HepG2 (cell line): Measurements from ENCODE around the gene RHOT2. TPM values are rescaled to one million over a fixed set of nuclear protein-coding genes. Genes with fewer than 3 reads are reported as not detected.

Experiments used
- AGO2 ChIP-seq: fragments of 200-400 bp; formaldehyde crosslinking; optimal IDR thresholded peaks from 2 replicates; pipeline ENCODE3; 2017; ENCODE audit warnings: mild to moderate bottlenecking, low read depth, low read length, moderate library complexity
- CENPT ChIP-seq: sonication (generic); formaldehyde crosslinking; IDR thresholded peaks from 2 replicates; pipeline ENCODE4 v1.8.0; 2022; ENCODE audit warnings: low read depth, mild to moderate bottlenecking, moderate library complexity, missing genetic modification reagents
- CHD4 ChIP-seq: fragments of 200-600 bp; sonication (generic); IDR thresholded peaks from 2 replicates; pipeline ENCODE4 v1.7.0; 2017; ENCODE audit warnings: mild to moderate bottlenecking, low read length, borderline replicate concordance
- FOXC1 ChIP-seq: sonication (generic); formaldehyde crosslinking; IDR thresholded peaks from 2 replicates; pipeline ENCODE4 v1.8.0; 2022; ENCODE audit warnings: mild to moderate bottlenecking, missing genetic modification reagents, borderline replicate concordance
- GABPA ChIP-seq, 2 experiments: IDR thresholded peaks; 2 replicates each; pipeline ENCODE4 v1.6.1; 2011 to 2016; ENCODE audit warnings: low read depth in 2 of 2, low read length in 1 of 2, missing biosample characterization in 1 of 2, missing genetic modification characterization in 1 of 2
- GLI4 ChIP-seq: sonication (generic); formaldehyde crosslinking; IDR thresholded peaks from 2 replicates; pipeline ENCODE4 v1.5.1; 2020; ENCODE audit warnings: missing genetic modification reagents, mild to moderate bottlenecking, moderate library complexity, borderline replicate concordance
- LBX2 ChIP-seq: sonication (generic); formaldehyde crosslinking; IDR thresholded peaks from 2 replicates; pipeline ENCODE4 v1.5.0; 2020; ENCODE audit warnings: missing genetic modification reagents, mild to moderate bottlenecking, borderline replicate concordance
- PAWR ChIP-seq: sonication (generic); formaldehyde crosslinking; IDR thresholded peaks from 2 replicates; pipeline ENCODE4 v1.4.0; 2020; ENCODE audit warnings: missing genetic modification reagents, mild to moderate bottlenecking, borderline replicate concordance
- YEATS4 ChIP-seq: sonication (generic); formaldehyde crosslinking; IDR thresholded peaks from 2 replicates; pipeline ENCODE4 v1.4.0; 2020; ENCODE audit warnings: missing genetic modification reagents, borderline replicate concordance
- ZBTB44 ChIP-seq: sonication (generic); formaldehyde crosslinking; IDR thresholded peaks from 2 replicates; pipeline ENCODE4 v1.4.0; 2020; ENCODE audit warnings: missing genetic modification reagents
- ZFY ChIP-seq: sonication (generic); formaldehyde crosslinking; IDR thresholded peaks from 2 replicates; pipeline ENCODE4 v1.4.0; 2020; ENCODE audit warnings: missing genetic modification reagents
- ZFYVE20 ChIP-seq: sonication (generic); formaldehyde crosslinking; IDR thresholded peaks from 2 replicates; pipeline ENCODE4 v1.8.0; 2023; ENCODE audit warnings: low read depth, mild to moderate bottlenecking, moderate library complexity, missing genetic modification reagents, borderline replicate concordance
- ZMAT3 ChIP-seq: sonication (generic); formaldehyde crosslinking; conservative IDR thresholded peaks from 2 replicates; pipeline ENCODE4 v1.7.0; 2021; ENCODE audit warnings: missing genetic modification reagents
- ZNF274 ChIP-seq: sonication (generic); formaldehyde crosslinking; IDR thresholded peaks from 2 replicates; pipeline ENCODE4 v1.5.1; 2020; ENCODE audit warnings: mild to moderate bottlenecking, missing genetic modification reagents
- ZNF326 ChIP-seq: sonication (generic); formaldehyde crosslinking; IDR thresholded peaks from 2 replicates; pipeline ENCODE4 v1.4.0; 2020; ENCODE audit warnings: missing genetic modification reagents, borderline replicate concordance
- ZNF441 ChIP-seq: sonication (generic); formaldehyde crosslinking; IDR thresholded peaks from 2 replicates; pipeline ENCODE4 v1.7.0; 2021; ENCODE audit warnings: missing genetic modification reagents, borderline replicate concordance
- ZSCAN31 ChIP-seq: sonication (generic); formaldehyde crosslinking; IDR thresholded peaks from 2 replicates; pipeline ENCODE4 v1.5.0; 2020; ENCODE audit warnings: low read depth, mild to moderate bottlenecking, missing genetic modification reagents
- polyA plus RNA-seq, 8 experiments: library from polyadenylated mRNA; depleted of rRNA in 3 of 8; stranded (reverse) in 7 of 8; unstranded in 1 of 8; fragments of >200 nt; fragmentation: Illumina TruSeq in 4 of 8; extraction: Trizol in 4 of 8; gene quantifications; 2 replicates each; pipeline versions ENCODE4 v1.2.1 to v1.2.3, GENCODE V29; 2011 to 2016; ENCODE audit warnings: low read depth in 4 of 8, missing spikeins in 1 of 8, mixed read lengths in 1 of 8; ENCODE audit not compliant: insufficient read depth in 1 of 8
- total RNA-seq, 5 experiments: library from RNA; depleted of rRNA; stranded (reverse); fragments of >200 nt; fragmentation: Illumina TruSeq; extraction: Trizol; gene quantifications; 2 replicates each; pipeline ENCODE4 v1.2.3, GENCODE V29; 2016; ENCODE audit warnings: low read depth in 1 of 5
- TF ChIP-seq, protein P1 (sequence below): sonication (generic); formaldehyde crosslinking; IDR thresholded peaks from 2 replicates; pipeline ENCODE4 v1.4.0; 2020; ENCODE audit warnings: missing genetic modification reagents, borderline replicate concordance
- TF ChIP-seq, protein P2 (sequence below): sonication (generic); formaldehyde crosslinking; IDR thresholded peaks from 2 replicates; pipeline ENCODE4 v1.9.0; 2021; ENCODE audit warnings: missing genetic modification reagents, borderline replicate concordance

The RHOT2 gene
- total and polyA plus RNA-seq, 2 of the 13 experiments (the other 11 are each of a cell fraction or from before 2014, with no cell fraction given): 63.6 to 76.9 TPM

DNA sequence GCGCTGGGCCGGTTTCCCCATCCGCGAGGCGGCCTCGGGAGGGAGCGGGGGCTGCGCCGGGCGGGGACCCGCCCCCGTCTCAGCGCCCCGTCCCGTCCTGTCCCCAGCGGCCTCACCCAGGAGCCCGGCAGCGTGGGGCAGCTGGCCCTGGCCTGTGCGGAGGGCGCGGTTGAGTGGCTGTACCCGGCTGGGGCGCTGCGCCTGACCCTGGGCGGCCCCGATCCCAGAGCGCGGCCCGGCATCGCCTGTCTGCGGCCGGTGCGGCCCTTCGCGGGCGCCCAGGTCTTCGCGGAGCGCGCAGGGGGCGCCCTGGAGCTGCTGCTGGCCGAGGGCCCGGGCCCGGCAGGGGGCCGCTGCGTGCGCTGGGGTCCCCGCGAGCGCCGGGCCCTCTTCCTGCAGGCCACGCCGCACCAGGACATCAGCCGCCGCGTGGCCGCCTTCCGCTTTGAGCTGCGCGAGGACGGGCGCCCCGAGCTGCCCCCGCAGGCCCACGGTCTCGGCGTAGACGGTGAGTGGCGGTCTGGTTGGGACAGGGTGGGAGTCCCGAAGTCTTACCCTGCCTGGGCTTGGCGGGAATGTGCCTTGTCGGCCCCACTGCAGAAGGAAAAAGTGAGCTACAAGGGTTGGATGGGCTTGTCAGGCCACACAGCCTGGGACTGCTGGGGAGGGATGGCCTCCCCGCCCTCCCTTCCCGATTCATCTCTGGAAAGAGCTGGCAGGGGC, 47.7 kb downstream of the RHOT2 start (continued):
- TF ChIP-seq LBX2: 0 out of 2 replicates have a peak, but pooled peaks have one; percentile 66
- no peak for TF ChIP-seq CHD4
- TF ChIP-seq GABPA (IDR thresholded peaks at IDR 0.05; ENCODE audit: low read depth, low read length): no peak
- TF ChIP-seq GABPA (CRISPR knock-in tag; IDR thresholded peaks at IDR 0.05; ENCODE audit: low read depth): no peak
- no peak for TF ChIP-seq AGO2
- TF ChIP-seq, protein P1, sequence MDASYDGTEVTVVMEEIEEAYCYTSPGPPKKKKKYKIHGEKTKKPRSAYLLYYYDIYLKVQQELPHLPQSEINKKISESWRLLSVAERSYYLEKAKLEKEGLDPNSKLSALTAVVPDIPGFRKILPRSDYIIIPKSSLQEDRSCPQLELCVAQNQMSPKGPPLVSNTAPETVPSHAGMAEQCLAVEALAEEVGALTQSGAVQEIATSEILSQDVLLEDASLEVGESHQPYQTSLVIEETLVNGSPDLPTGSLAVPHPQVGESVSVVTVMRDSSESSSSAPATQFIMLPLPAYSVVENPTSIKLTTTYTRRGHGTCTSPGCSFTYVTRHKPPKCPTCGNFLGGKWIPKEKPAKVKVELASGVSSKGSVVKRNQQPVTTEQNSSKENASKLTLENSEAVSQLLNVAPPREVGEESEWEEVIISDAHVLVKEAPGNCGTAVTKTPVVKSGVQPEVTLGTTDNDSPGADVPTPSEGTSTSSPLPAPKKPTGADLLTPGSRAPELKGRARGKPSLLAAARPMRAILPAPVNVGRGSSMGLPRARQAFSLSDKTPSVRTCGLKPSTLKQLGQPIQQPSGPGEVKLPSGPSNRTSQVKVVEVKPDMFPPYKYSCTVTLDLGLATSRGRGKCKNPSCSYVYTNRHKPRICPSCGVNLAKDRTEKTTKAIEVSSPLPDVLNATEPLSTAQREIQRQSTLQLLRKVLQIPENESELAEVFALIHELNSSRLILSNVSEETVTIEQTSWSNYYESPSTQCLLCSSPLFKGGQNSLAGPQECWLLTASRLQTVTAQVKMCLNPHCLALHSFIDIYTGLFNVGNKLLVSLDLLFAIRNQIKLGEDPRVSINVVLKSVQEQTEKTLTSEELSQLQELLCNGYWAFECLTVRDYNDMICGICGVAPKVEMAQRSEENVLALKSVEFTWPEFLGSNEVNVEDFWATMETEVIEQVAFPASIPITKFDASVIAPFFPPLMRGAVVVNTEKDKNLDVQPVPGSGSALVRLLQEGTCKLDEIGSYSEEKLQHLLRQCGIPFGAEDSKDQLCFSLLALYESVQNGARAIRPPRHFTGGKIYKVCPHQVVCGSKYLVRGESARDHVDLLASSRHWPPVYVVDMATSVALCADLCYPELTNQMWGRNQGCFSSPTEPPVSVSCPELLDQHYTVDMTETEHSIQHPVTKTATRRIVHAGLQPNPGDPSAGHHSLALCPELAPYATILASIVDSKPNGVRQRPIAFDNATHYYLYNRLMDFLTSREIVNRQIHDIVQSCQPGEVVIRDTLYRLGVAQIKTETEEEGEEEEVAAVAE (CRISPR knock-in tag): no peak
- TF ChIP-seq FOXC1 (CRISPR knock-in tag): no peak
- peak; percentile 31; the same call in 1 of the 2 replicates for TF ChIP-seq YEATS4 (CRISPR knock-in tag)
- TF ChIP-seq GLI4 (CRISPR knock-in tag): no peak
- no peak for TF ChIP-seq PAWR (CRISPR knock-in tag)
- no peak for TF ChIP-seq ZNF326 (CRISPR knock-in tag)
- TF ChIP-seq, protein P2, sequence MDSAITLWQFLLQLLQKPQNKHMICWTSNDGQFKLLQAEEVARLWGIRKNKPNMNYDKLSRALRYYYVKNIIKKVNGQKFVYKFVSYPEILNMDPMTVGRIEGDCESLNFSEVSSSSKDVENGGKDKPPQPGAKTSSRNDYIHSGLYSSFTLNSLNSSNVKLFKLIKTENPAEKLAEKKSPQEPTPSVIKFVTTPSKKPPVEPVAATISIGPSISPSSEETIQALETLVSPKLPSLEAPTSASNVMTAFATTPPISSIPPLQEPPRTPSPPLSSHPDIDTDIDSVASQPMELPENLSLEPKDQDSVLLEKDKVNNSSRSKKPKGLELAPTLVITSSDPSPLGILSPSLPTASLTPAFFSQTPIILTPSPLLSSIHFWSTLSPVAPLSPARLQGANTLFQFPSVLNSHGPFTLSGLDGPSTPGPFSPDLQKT (CRISPR knock-in tag): no peak
- TF ChIP-seq ZFYVE20 (CRISPR knock-in tag): 0 out of 2 replicates have a peak, but pooled peaks have one; percentile 51
- TF ChIP-seq ZFY (CRISPR knock-in tag): peak; percentile 54; the same call in 1 of the 2 replicates
- no peak for TF ChIP-seq ZNF274 (CRISPR knock-in tag)
- TF ChIP-seq ZSCAN31: 0 out of 2 replicates have a peak, but pooled peaks have one; percentile 24
- TF ChIP-seq ZBTB44 (CRISPR knock-in tag): no peak
- TF ChIP-seq ZNF441 (CRISPR knock-in tag): no peak
- TF ChIP-seq CENPT (CRISPR knock-in tag): no peak
- TF ChIP-seq ZMAT3: no peak
